HG03097 (cell line): ENCODE results near the gene KCMF1.
"Not testable (repeated sequence)": the region's sequence is repeated elsewhere in the genome, so short reads cannot be mapped to it uniquely, and the experiment has no call there.

Source experiments
- ATAC-seq: cut with Tn5 transposase; IDR thresholded peaks from one replicate; pipeline ENCODE4 v1.9.1; 2021; ENCODE audit not compliant: unreplicated experiment, low FRiP score

Gene KCMF1

DNA sequence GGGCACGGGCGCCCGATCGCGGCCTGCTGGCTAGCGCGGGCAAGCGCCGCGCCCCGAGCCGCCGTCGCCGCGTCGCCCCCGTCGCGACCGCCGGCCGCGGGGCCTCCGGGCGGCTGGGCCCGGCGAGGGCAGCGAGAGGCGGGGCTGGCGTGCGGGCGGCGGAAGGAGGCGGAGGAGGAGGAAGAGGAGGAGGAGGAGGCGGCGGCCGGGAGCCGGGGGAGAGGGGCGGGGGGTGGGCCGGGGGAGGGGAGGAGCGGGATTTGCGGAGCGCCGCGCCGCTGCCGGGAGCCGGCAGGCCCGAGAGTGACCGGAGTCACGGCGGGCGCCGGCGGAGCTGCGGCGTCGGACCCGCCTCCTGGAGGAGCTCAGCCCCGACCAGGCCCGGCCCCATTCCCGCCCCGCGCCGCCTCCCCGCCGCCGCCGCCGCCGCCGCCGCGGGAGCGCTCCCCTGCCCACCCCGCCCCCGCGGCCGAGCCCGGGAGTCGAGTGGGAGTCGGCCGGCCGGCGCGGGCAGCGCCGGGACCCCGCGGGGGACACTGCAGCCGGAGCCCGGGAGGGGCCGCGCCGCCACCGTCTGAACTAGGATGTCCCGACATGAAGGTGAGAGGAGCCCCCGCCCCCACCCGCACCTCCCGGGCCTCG, at the start of gene KCMF1:
Gene KCMF1 (plus strand): TSS at position 294 of the 642 bp plus-strand sequence. CDS start 291 bp downstream, at position 585.
- ATAC-seq = peak; percentile 39

- no peak for ATAC-seq
Measured at GRCh38 chr2:84923009-84923408, 48.0 kb upstream of the KCMF1 start.

- ATAC-seq = peak; percentile 13
Measured at GRCh38 chr2:84924173-84925106, 46.5 kb upstream of the KCMF1 start.

GRCh38 chr2:84925336-84925723, 45.6 kb upstream of the KCMF1 start:
- ATAC-seq = no peak

- ATAC-seq = peak; percentile 83
Measured at GRCh38 chr2:84925724-84926376, 45.1 kb upstream of the KCMF1 start.

DNA sequence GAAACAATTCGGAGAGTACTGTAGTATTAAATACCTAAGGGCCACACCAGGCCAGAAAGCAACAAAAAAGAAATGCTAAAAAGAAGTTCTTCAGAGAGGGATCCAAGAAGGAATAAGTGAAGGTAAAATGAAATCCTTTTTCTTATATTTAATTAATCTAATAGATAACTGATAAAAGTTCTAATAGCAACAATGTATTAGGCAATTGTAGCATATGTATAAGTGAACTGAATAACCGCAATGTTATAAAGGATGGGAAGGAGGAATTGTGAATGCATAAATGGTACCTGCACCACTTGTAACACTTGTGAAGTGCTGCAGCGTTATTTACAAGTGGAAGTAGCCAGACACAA, 43.7 kb upstream of the KCMF1 start:
- ATAC-seq = no peak

DNA sequence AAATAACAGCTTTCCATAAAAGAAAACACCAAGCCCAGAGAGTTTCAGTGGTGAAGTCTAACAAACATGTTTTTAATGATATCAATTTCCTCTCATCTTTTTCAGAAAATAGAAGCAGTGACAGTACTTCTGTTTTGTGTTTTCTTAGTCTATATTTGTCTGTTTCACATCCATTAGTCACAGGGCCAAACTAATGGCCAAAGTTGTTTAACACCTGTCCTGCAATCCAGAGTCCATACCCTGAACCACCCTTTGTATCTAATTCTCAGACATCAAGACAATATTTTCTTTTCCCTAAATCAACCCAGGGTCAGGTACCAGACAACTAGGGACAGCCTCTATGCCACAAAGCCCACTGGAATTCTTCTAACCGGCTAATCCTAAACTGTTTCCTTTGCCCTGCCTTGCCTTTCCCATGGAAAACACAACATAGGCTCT, 39.6 kb upstream of the KCMF1 start:
- ATAC-seq = peak; percentile 31

DNA sequence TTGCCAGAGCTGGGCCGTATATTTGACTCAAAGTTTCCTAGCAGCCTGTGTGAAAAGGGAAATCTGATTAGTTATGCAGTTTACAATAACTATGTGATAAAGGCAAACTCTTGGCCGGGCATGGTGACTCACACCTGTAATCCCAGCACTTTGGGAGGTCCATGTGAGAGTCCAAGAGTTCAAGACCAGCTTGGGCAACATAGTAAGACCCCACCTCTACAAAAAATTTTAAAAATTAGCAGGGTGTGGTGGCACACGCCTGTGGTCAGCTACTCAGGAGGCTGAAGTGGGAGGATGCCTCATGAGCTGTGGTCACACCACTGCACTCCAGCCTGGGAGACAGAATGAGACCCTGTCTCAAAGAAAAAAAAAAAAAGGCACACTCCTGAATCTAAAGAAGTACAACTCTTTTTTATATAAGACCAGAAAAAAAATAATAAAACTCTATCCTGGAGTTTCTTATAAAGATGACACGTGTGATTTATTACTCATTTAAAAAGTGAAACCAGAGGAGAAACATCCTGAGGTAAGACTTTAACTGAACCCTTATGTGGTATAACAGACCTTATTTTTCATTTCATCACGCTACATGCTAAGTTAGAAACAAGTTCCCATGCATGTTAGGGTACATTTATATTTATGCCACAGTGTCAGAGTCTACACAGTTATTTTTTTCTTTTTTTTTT, 32.6 kb upstream of the KCMF1 start:
- peak; percentile 30 for ATAC-seq

DNA sequence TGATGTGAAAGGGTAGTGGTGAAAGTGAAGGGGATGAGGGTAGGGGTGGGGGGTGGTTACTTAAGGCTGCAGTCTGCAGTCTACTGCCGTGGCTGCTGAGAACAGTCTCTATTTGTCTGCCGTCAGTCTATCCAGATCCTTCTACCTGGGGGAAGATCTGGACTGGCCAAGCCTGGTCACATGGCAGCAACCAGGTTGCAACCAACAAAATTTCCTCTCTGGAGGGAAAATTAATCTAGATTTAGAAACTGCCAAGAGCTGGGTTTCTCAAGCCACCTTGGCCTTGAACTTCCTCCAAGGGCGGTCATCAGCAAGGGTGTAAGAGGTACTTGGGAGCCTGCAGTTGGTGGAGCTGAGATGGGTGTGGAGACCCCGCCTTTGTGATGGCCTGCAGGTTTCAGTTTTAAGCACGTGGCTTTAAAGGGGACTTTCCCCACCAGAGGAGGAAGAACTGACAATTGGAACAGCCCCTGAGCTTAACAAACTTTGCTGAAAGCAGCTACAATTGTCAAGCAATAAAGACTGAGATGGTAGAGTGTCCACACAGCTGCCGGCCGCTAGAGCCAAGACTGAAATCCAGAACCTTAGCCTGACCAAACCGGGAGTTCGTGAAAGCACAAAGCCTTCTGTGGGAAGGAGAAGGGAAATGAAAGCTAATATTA, 31.4 kb upstream of the KCMF1 start:
- peak; percentile 73 for ATAC-seq

DNA sequence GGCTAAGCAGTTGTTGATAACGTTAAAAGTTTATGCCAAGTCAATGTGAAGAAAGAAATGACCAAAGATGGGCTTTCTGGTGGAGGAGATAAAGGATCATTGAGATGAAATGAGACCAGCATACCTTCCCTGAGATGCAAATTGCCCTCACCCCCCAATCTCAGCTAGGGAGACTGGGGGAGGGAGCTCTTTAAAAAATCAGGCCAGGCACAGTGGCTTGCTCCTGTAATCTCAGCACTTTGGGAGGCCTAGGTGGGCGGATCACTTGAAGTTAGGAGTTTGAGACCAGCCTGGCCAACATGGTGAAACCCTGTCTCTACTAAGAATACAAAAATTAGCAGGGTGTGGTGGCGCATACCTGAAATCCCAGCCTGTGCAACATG, 30.9 kb upstream of the KCMF1 start:
- peak; percentile 4 for ATAC-seq

GRCh38 chr2:84940831-84941412, 30.0 kb upstream of the KCMF1 start:
- no peak for ATAC-seq

DNA sequence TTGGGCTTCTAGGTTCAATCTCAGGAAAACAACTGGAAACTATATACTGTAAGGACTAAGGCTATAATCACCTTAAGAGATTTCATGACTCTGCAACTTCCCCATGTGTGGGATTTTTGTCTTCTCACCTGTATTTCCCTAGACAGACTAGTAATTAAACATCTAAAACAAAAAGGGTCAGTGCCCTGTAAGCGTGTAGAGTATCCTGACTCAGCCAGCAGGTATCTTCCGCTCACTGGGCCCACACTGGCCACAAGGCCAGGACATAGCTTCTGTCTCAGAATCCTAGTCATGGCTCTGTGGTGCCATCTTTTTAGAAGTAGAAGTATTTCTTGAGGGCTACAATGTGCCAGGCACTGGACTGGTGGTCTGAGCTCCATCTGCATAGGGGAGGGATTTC, 28.8 kb upstream of the KCMF1 start:
- ATAC-seq = no peak

DNA sequence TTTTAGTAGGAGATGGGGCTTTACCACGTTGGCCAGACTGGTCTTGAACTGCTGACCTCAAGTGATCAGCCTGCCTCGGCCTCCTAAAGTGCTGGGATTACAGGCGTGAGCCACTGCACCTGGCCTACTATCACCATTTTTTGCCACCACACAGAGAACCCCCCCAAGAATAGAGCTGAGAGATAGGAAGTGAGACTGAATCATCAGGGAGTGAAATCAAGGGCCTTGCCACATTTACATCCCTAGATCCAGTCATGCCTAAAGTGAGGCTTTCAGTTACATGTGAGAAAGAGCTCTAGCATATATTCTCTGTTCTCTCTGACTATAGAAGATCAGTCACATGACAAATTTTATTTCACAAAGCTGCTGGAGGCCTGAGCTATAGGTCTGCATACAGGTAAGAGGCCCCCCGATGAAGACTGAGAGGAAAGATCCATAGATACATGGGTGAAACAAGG, 28.0 kb upstream of the KCMF1 start:
- ATAC-seq = peak; percentile 33

- ATAC-seq = no peak
Measured at GRCh38 chr2:84944295-84944909, 26.6 kb upstream of the KCMF1 start.

GRCh38 chr2:84945838-84946203, 25.1 kb upstream of the KCMF1 start:
- ATAC-seq = not testable (repeated sequence)

- ATAC-seq = peak; percentile 50
Measured at GRCh38 chr2:84946204-84947009, 24.6 kb upstream of the KCMF1 start.

- no peak for ATAC-seq
Measured at GRCh38 chr2:84947010-84947593, 23.9 kb upstream of the KCMF1 start.

DNA sequence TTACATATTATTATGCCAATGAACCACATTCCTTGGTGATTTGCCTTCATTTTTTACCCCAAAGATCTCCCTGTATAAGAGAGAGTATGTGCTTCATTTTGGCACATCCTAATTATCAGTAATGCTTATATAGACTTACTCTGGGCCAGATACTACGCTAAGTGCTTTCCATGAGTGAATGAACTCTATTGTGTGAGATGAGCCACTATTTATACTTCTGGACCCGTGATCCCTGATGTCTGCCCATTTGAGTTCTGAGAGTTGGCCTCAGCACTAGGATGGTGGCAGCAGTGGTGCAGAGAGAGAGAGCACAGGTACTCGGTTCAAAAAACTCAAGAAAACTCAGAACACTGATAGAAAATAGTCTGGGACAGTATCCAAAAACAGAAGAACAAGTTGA, 17.4 kb upstream of the KCMF1 start:
- no peak for ATAC-seq
